Measurements from ENCODE around the gene ABCB9.

DNA sequence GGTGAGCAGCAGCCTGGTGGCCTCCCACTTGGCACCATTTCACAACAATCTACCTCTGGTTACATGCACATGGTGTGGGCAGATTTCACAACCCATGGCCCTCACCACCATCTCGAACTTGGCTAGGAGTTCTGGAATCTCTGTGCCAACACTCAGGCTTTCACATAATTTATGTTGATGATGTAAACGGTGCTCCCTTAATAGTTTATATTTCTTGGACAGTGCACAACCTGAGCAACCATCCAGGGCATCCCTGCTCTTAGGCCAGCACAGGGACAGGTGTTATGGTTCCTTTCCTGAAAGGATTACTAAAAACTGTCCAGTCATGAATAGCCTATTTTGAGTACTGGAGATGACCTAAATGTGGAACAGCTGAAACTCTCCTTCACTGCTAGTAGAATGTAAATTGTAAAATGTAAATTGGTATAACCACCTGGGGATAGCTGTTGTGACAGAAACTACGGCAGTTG lies 28.6 kb downstream of the ABCB9 start:
- TF ChIP-seq, protein P1, sequence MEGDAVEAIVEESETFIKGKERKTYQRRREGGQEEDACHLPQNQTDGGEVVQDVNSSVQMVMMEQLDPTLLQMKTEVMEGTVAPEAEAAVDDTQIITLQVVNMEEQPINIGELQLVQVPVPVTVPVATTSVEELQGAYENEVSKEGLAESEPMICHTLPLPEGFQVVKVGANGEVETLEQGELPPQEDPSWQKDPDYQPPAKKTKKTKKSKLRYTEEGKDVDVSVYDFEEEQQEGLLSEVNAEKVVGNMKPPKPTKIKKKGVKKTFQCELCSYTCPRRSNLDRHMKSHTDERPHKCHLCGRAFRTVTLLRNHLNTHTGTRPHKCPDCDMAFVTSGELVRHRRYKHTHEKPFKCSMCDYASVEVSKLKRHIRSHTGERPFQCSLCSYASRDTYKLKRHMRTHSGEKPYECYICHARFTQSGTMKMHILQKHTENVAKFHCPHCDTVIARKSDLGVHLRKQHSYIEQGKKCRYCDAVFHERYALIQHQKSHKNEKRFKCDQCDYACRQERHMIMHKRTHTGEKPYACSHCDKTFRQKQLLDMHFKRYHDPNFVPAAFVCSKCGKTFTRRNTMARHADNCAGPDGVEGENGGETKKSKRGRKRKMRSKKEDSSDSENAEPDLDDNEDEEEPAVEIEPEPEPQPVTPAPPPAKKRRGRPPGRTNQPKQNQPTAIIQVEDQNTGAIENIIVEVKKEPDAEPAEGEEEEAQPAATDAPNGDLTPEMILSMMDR (conservative IDR thresholded peaks at IDR 0.05): no peak
- no peak for TF ChIP-seq ZFX (IDR thresholded peaks at IDR 0.05)

Measured in C4-2B (cell line).